HG03558 (cell line): ENCODE data around the gene P3H2.

ENCODE experiments used
- ATAC-seq: cut with Tn5 transposase; IDR thresholded peaks from one replicate; pipeline ENCODE4 v1.9.1; 2021; ENCODE audit warnings: moderate number of reproducible peaks; ENCODE audit not compliant: unreplicated experiment; ENCODE audit errors: extremely low read depth

Gene P3H2

GRCh38 chr3:190059242-190059590 is 61.5 kb downstream of the P3H2 start:
- ATAC-seq, result no peak

GRCh38 chr3:190058521-190059241 is 62.0 kb downstream of the P3H2 start:
- no peak for ATAC-seq

GRCh38 chr3:190056742-190057141 is 64.0 kb downstream of the P3H2 start:
- ATAC-seq, result no peak

GRCh38 chr3:190055773-190056172 is 64.9 kb downstream of the P3H2 start:
- ATAC-seq, result no peak

GRCh38 chr3:190053919-190054672 is 66.6 kb downstream of the P3H2 start:
- ATAC-seq, result no peak

GRCh38 chr3:190051641-190052040 is 69.1 kb downstream of the P3H2 start:
- no peak for ATAC-seq

GRCh38 chr3:190048932-190049441 is 71.7 kb downstream of the P3H2 start:
- ATAC-seq, result no peak

- ATAC-seq, result no peak
These were observed 75.7 kb downstream of the P3H2 start for GRCh38 chr3:190044974-190045373.

- no peak for ATAC-seq
These were observed 76.6 kb downstream of the P3H2 start for GRCh38 chr3:190044142-190044541.

- ATAC-seq, result no peak
These were observed 77.0 kb downstream of the P3H2 start for GRCh38 chr3:190043741-190044140.

GRCh38 chr3:190042558-190042957 is 78.1 kb downstream of the P3H2 start:
- no peak for ATAC-seq

GRCh38 chr3:190041333-190042041 is 79.2 kb downstream of the P3H2 start:
- ATAC-seq, result no peak

- no peak for ATAC-seq
These were observed 80.6 kb downstream of the P3H2 start for GRCh38 chr3:190040145-190040544.

GRCh38 chr3:190038050-190038933 is 82.4 kb downstream of the P3H2 start:
- no peak for ATAC-seq

GRCh38 chr3:190036631-190037030 is 84.1 kb downstream of the P3H2 start:
- no peak for ATAC-seq

GRCh38 chr3:190034446-190034845 is 86.3 kb downstream of the P3H2 start:
- no peak for ATAC-seq

GRCh38 chr3:190032923-190033322 is 87.8 kb downstream of the P3H2 start:
- ATAC-seq, result no peak

- ATAC-seq, result no peak
These were observed 88.6 kb downstream of the P3H2 start for GRCh38 chr3:190031887-190032752.

- no peak for ATAC-seq
These were observed 93.6 kb downstream of the P3H2 start for GRCh38 chr3:190027116-190027515.
